Right lobe of liver (tissue), 4 donors: ENCODE data around the gene POLR2I.

Experiments
- POLR2A ChIP-seq: fragments of 450-650 bp; IDR thresholded peaks from one replicate; pipeline ENCODE4 v1.6.1; 2017; ENCODE audit warnings: antibody characterized with exemption, mild to moderate bottlenecking
- TF ChIP-seq, protein P1 (sequence below), 4 donors: fragments of 200-600 bp in 3 of 4; fragments of 450-650 bp in 1 of 4; IDR thresholded peaks; one replicate each; pipeline versions ENCODE4 v1.5.1 to v1.8.0; 2016 to 2022; ENCODE audit warnings: antibody characterized with exemption in 4 of 4, mild to moderate bottlenecking in 2 of 4
- donor health status: DM: no; HTN: no; CAD: no.
- donor health status: DM: no; HTN: no; CAD: no.
- donor health status: DM: no; HTN: yes; CAD: no.

DNA sequence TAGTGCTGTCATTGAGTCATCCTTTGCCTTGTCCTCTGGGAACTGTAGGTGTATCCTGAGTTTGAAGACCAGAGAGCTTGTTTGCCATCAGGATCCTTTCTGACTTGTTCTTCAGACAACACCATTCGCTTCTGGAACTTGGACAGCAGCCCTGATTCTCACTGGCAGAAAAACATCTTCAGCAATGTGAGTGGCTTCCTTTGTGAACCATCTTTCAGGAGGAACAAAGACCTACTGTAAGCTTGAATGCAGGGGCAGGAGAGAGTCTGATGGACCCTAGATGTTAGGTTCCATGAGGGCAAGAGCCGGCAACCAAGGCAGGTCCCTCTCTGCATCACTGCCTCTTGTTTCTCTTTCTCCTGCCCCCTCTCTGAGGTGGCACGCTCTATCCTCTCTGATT is 33.3 kb downstream of the POLR2I start:
- TF ChIP-seq, protein P1, sequence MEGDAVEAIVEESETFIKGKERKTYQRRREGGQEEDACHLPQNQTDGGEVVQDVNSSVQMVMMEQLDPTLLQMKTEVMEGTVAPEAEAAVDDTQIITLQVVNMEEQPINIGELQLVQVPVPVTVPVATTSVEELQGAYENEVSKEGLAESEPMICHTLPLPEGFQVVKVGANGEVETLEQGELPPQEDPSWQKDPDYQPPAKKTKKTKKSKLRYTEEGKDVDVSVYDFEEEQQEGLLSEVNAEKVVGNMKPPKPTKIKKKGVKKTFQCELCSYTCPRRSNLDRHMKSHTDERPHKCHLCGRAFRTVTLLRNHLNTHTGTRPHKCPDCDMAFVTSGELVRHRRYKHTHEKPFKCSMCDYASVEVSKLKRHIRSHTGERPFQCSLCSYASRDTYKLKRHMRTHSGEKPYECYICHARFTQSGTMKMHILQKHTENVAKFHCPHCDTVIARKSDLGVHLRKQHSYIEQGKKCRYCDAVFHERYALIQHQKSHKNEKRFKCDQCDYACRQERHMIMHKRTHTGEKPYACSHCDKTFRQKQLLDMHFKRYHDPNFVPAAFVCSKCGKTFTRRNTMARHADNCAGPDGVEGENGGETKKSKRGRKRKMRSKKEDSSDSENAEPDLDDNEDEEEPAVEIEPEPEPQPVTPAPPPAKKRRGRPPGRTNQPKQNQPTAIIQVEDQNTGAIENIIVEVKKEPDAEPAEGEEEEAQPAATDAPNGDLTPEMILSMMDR (IDR thresholded peaks at IDR 0.05): no peak
- no peak for TF ChIP-seq POLR2A
